Pancreas (tissue), 10 donors: ENCODE results near the gene MRO. TPM values are rescaled to one million over a fixed set of nuclear protein-coding genes. Genes with fewer than 3 reads are reported as not detected.

Experiments used
- ATAC-seq, 4 donors: fragments of 200-7000 bp; cut with Tn5 transposase; one replicate each; pipeline versions ENCODE4 v1.8.0 to v1.9.1; 2020; ENCODE audit warnings: mild to moderate bottlenecking in 4 of 4, moderate library complexity in 4 of 4
- DNase-seq, 6 donors: peaks; one replicate each; pipeline ENCODE4 v3.0.0-alpha.2; 2020
- FAIRE-seq: peaks from 2 replicates; lab custom pipeline; 2012; peaks lifted over from hg19 to GRCh38; lab: Jason Lieb, UNC
- H3K27ac ChIP-seq, 4 donors: fragments of 200-600 bp; sonication (generic); 1 replicate in 3 of 4; 2 replicates in 1 of 4; pipeline versions ENCODE4 v1.5.0 to v1.8.0; 2020
- H3K27me3 ChIP-seq, 4 donors: fragments of 200-600 bp; one replicate each; pipeline ENCODE4 v1.8.0; 2021
- H3K36me3 ChIP-seq, 3 donors: fragments of 200-600 bp; sonication (generic) in 1 of 3; one replicate each; pipeline versions ENCODE4 v1.5.0 to v1.8.0; 2020 to 2021
- H3K4me1 ChIP-seq, 3 donors: fragments of 200-600 bp; one replicate each; pipeline ENCODE4 v1.8.0; 2021
- H3K4me3 ChIP-seq, 4 donors: fragments of 200-600 bp; sonication (generic) in 2 of 4; one replicate each; pipeline versions ENCODE4 v1.5.0 to v1.8.0; 2020 to 2021
- H3K9me3 ChIP-seq, 4 donors: fragments of 200-600 bp; one replicate each; pipeline ENCODE4 v1.8.0; 2021
- CTCF ChIP-seq, 4 donors: fragments of 200-600 bp; sonication (generic) in 3 of 4; IDR thresholded peaks; one replicate each; pipeline versions ENCODE4 v1.5.0 to v1.8.0; 2021; ENCODE audit warnings: antibody characterized with exemption in 4 of 4
- WGBS, 2 donors: extraction: QIAGEN DNeasy Blood & Tissue Kit; methylation state at CpG; one replicate each; pipeline ENCODE4 v1.1.7; 2013; 5-methylcytosine and 5-hydroxymethylcytosine counted together
- intact Hi-C, 3 donors: fragments of 100-400 bp; cut with DNase I; formaldehyde crosslinking; loops; one replicate each; pipeline versions ENCODE4 v1.11.1 to v1.14.2; 2022
- polyA plus RNA-seq, 2 donors: library from polyadenylated mRNA; stranded (reverse); fragments of 200-250 nt; gene quantifications; one replicate each; pipeline ENCODE4 v1.2.3, GENCODE V29; 2013
- total RNA-seq, 6 donors: library from RNA; stranded (reverse); fragmentation: NEBNext Ultra II Directional in 4 of 6; extraction: Animal tissue kit (Norgen Biotek cat#: 25700) in 4 of 6; gene quantifications; one replicate each; pipeline versions ENCODE4 v1.2.1 to v1.2.4, GENCODE V29; 2021 to 2023
- donor health status: healthy with polysubstance abuse.
- donor health status: DM: no; HTN: no; CAD: no; lungs with moderate emphysema.
- donor health status: DM: no; HTN: no; CAD: no.
- donor health status: control.
- donor health status: control.
- donor health status: Bipolar disorder and iron deficiency.
- donor health status: DM: yes; HTN: yes; CAD: no.
- donor health status: DM: no; HTN: no; CAD: no.
- donor health status: DM: no; HTN: no; CAD: no.
- donor health status: DM: yes; HTN: yes; CAD: no.

The MRO gene
- total and polyA plus RNA-seq, 8 donors: 0.19 to 3.9 (median 1.1) TPM

GRCh38 chr18:50853863-50854271 lies 34.1 kb upstream of the MRO start:
- WGBS, 2 donors: 84 to 89% methylated on average over 6 of the region's 6 CpGs
- ATAC-seq (peak in 3 of 4 donors; percentile 57 to 87 (median 78)), DNase-seq (no peak), FAIRE-seq (no peak)
- Histone ChIP-seq H3K27me3 (no peaks in the 10 kb centered on the region), H3K36me3 (no peaks in the 10 kb centered on the region), H3K4me3 (no peak overlapping the region), H3K27ac (no peak overlapping the region), H3K9me3 (no peaks in the 10 kb centered on the region), H3K4me1 (peaks cover 0 to 2% (median 0%) of the 10 kb centered on the region in 3 donors)
- intact Hi-C loops: no loop called here
- no peak for TF ChIP-seq CTCF (IDR thresholded peaks at IDR 0.05)

DNA sequence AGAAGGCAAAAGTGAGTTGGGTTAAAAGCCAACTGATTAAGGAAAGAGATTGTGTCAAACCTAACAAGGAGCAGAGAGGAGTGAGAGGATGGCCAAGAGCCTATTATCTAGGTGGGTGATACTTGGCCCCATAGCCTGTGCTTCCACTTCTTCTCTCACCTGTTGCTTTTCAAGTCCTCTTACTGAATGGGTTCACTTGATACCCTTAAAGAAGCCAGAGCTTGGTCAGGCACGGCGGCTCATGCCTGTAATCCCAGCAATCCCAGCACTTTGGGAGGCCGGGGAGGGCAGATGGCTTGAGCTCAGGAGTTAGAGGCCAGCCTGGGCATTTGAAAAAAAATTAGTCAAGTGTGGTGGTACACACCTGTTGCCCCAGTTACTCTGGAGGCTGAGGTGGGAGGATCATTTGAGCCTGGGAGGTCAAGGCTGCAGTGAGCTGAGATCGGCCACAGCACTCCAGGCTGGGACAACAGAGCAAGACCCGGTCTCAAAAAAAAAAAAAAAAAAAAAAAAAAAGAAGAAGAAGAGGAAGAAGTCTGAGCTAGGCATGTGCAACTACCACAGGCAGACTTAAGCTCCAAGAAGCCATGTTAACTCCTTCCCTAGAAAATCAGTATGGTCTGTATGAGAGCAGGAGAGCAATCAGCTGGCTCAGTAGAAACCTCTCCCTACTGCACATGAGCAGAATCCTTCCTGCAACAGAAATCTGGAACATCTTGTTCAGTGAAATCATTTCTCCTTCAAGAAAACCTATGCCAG lies 30.7 kb upstream of the MRO start:
- Histone ChIP-seq H3K4me3 (no peak overlapping the region), H3K9me3 (no peaks in the 10 kb centered on the region), H3K4me1 (peaks cover 0 to 2% (median 0%) of the 10 kb centered on the region in 3 donors), H3K27ac (no peak overlapping the region), H3K27me3 (no peaks in the 10 kb centered on the region), H3K36me3 (no peaks in the 10 kb centered on the region)
- ATAC-seq (no peak), FAIRE-seq (no peak), DNase-seq (no peak)
- intact Hi-C loops: no loop called here
- WGBS, 2 donors: 93 to 94% methylated on average over 5 of the region's 5 CpGs
- no peak for TF ChIP-seq CTCF (IDR thresholded peaks at IDR 0.05)

- Histone ChIP-seq H3K4me1 (peaks cover 0 to 7% (median 5%) of the 10 kb centered on the region in 3 donors), H3K27me3 (no peaks in the 10 kb centered on the region), H3K9me3 (no peaks in the 10 kb centered on the region), H3K4me3 (no peak overlapping the region), H3K36me3 (no peaks in the 10 kb centered on the region), H3K27ac (no peak overlapping the region)
- DNase-seq (no peak), ATAC-seq (no peak), FAIRE-seq (no peak)
- intact Hi-C loops: no loop called here
- TF ChIP-seq CTCF (IDR thresholded peaks at IDR 0.05): no peak
- 79% methylated on average over 3 of the region's 3 CpGs for WGBS, 2 donors
Observed at GRCh38 chr18:50849419-50849821, 29.6 kb upstream of the MRO start.

DNA sequence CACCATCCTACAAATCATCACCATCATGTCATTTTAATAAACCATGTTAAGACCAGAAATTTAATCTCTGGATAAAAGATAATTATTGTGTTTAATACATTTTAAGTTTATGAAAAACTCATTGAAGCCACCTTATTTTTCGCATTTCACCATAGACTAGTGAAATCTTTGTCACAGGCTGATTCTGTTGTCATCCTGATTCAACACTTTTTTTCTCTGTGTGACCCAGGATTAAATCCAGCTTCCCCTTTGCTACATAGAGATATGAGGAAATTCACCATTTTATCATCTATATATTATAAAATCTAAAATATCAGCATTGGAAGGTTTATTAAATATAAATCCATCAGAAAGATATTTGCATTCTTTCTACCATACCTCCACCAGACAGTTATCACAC lies 29.2 kb upstream of the MRO start:
- FAIRE-seq: no peak
- WGBS, 2 donors: 91 to 92% methylated on average over 1 of the region's 1 CpG
- Histone ChIP-seq H3K4me1 (peaks cover 0 to 9% (median 5%) of the 10 kb centered on the region in 3 donors), H3K9me3 (no peaks in the 10 kb centered on the region), H3K27me3 (no peaks in the 10 kb centered on the region), H3K27ac (no peak overlapping the region), H3K4me3 (no peak overlapping the region), H3K36me3 (no peaks in the 10 kb centered on the region)
- no peak for ATAC-seq
- no peak for TF ChIP-seq CTCF (IDR thresholded peaks at IDR 0.05)
- no peak for DNase-seq
- intact Hi-C loops: no loop called here

DNA sequence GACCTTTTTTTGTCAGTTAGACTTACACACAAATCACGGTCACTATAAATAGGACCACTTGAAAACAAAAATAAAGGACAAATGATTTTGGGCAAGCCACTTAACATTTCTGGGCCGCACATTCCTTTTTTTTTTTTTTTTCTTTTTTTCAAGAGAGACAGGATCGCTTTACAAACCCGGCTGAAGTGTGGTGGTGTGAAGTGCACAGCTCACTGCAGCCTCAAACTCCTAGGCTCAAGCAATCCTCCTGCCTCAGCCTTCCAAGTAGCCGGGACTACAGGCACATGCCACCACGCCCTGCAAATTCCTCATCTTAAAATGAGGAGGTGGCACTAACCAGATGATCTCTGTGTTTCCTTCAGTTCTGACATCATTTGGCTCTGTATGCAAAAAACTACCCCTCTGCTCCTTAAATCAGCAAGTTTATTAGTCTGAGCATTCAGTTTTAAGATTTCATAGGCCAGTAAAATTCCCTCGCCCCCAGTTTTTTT lies 28.3 kb upstream of the MRO start:
- no peak for FAIRE-seq
- 82 to 84% methylated on average over 7 of the region's 7 CpGs for whole genome bisulfite sequencing, 2 donors
- no peaks in the 10 kb centered on the region for H3K9me3 ChIP-seq
- no peaks in the 10 kb centered on the region for H3K27me3 ChIP-seq
- TF ChIP-seq CTCF (IDR thresholded peaks at IDR 0.05): no peak
- intact Hi-C loops: no loop called here
- no peak overlapping the region for H3K4me3 ChIP-seq
- no peak for DNase-seq
- no peaks in the 10 kb centered on the region for H3K36me3 ChIP-seq
- peak in 1 of 4 donors; percentile 43 for ATAC-seq
- H3K27ac ChIP-seq: no peak overlapping the region
- peaks cover 0 to 7% (median 5%) of the 10 kb centered on the region in 3 donors for H3K4me1 ChIP-seq
